Testis (tissue), 2 donors: ENCODE results near the gene NPIPB9.
"Not testable (repeated sequence)": the region's sequence is repeated elsewhere in the genome, so short reads cannot be mapped to it uniquely, and the experiment has no call there.

Experiments used
- CTCF ChIP-seq, 3 experiments: fragments of 450-650 bp in 2 of 3; fragments of 200-600 bp in 1 of 3; sonication (generic) in 1 of 3; IDR thresholded peaks; one replicate each; pipeline ENCODE4 v1.5.1; 2016 to 2019; ENCODE audit warnings: antibody characterized with exemption in 3 of 3, mild to moderate bottlenecking in 2 of 3, moderate library complexity in 1 of 3
- POLR2A ChIP-seq: fragments of 450-650 bp; IDR thresholded peaks from one replicate; pipeline ENCODE4 v1.6.1; 2017; ENCODE audit warnings: antibody characterized with exemption, mild to moderate bottlenecking, moderate library complexity

- TF ChIP-seq CTCF (IDR thresholded peaks at IDR 0.05); POLR2A: not testable (repeated sequence)
Measured at GRCh38 chr16:28741295-28741694, 10.3 kb upstream of the NPIPB9 start.
